Fibroblast of lung (primary cell): ENCODE measurements around the gene CUBN. TPM values are rescaled to one million over a fixed set of nuclear protein-coding genes. Genes with fewer than 3 reads are reported as not detected.

Experiments used
- DNase-seq, 2 donors: peaks; one replicate each; pipeline versions ENCODE4 v3.0.0 to v3.0.0-alpha.2; 2010; ENCODE audit warnings: low read depth in 2 of 2
- H2AFZ ChIP-seq: 2 replicates; pipeline ENCODE4 v1.5.1; 2012; ENCODE audit warnings: low read length, control low read depth, inconsistent platforms
- H3K27ac ChIP-seq: 2 replicates; pipeline ENCODE4 v1.5.1; 2011; ENCODE audit warnings: low read length, control low read depth; ENCODE audit not compliant: insufficient read depth
- H3K27me3 ChIP-seq: 2 replicates; pipeline ENCODE4 v1.5.1; 2011; ENCODE audit warnings: mild to moderate bottlenecking, low read length; ENCODE audit not compliant: control insufficient read depth, insufficient read depth
- H3K36me3 ChIP-seq: 2 replicates; pipeline ENCODE4 v1.5.1; 2011; ENCODE audit warnings: low read length; ENCODE audit not compliant: control insufficient read depth, insufficient read depth
- H3K4me1 ChIP-seq: 2 replicates; pipeline ENCODE4 v1.5.1; 2011; ENCODE audit warnings: low read length; ENCODE audit not compliant: control insufficient read depth, insufficient read depth; ENCODE audit errors: extremely low read depth
- H3K4me2 ChIP-seq: 2 replicates; pipeline ENCODE4 v1.5.1; 2011; ENCODE audit warnings: low read length, control low read depth; ENCODE audit not compliant: insufficient read depth; ENCODE audit errors: extremely low read depth
- H3K4me3 ChIP-seq, 4 experiments: fragments of 200-600 bp in 1 of 4; sonication (generic) in 1 of 4; replicated peaks in 1 of 4; 2 replicates each; pipeline ENCODE4 v1.5.1; 2011 to 2016; ENCODE audit warnings: low read length in 4 of 4, low read depth in 3 of 4, mild to moderate bottlenecking in 3 of 4, control low read depth in 2 of 4, inconsistent platforms in 1 of 4, mixed read lengths in 1 of 4; ENCODE audit not compliant: insufficient read depth in 1 of 4; ENCODE audit errors: control extremely low read depth in 1 of 4
- H3K79me2 ChIP-seq: 2 replicates; pipeline ENCODE4 v1.5.1; 2012; ENCODE audit warnings: mild to moderate bottlenecking, low read length, inconsistent platforms; ENCODE audit not compliant: control insufficient read depth, insufficient read depth
- H3K9ac ChIP-seq: 2 replicates; pipeline ENCODE4 v1.5.1; 2011; ENCODE audit warnings: mild to moderate bottlenecking, low read length, control low read depth; ENCODE audit not compliant: insufficient read depth
- H3K9me3 ChIP-seq: 2 replicates; pipeline ENCODE4 v1.5.1; 2012; ENCODE audit warnings: low read depth, low read length; ENCODE audit not compliant: control insufficient read depth, insufficient read depth
- H4K20me1 ChIP-seq: 2 replicates; pipeline ENCODE4 v1.5.1; 2011; ENCODE audit warnings: low read length; ENCODE audit not compliant: control insufficient read depth, insufficient read depth; ENCODE audit errors: extremely low read depth
- CTCF ChIP-seq, 2 donors: IDR thresholded peaks in 1 of 2; conservative IDR thresholded peaks in 1 of 2; 1 replicate in 1 of 2; 2 replicates in 1 of 2; pipeline ENCODE4 v1.5.1; 2011 to 2012; ENCODE audit warnings: low read length in 2 of 2, control low read depth in 1 of 2, inconsistent platforms in 1 of 2, low read depth in 1 of 2, mild to moderate bottlenecking in 1 of 2
- EZH2 ChIP-seq: IDR thresholded peaks from 2 replicates; pipeline ENCODE4 v1.5.1; 2012; ENCODE audit warnings: low read length, control low read depth, mild to moderate bottlenecking; ENCODE audit errors: missing control alignments
- polyA plus RNA-seq, 2 donors: library from polyadenylated mRNA; depleted of rRNA in 1 of 2; stranded (reverse) in 1 of 2; unstranded in 1 of 2; fragments of >200 nt; gene quantifications; 2 replicates each; pipeline ENCODE4 v1.2.1, GENCODE V29; 2011 to 2012; ENCODE audit warnings: missing spikeins in 1 of 2
- total RNA-seq: library from RNA; depleted of rRNA; stranded (reverse); fragments of >200 nt; gene quantifications from 2 replicates; pipeline ENCODE4 v1.2.1, GENCODE V29; 2014

CUBN gene
- total and polyA plus RNA-seq, 2 donors (not counting 1 experiment from before 2014, with no cell fraction given), result 1.3 to 1.5 TPM

GRCh38 chr10:17166699-17167098 is 37.1 kb upstream of the CUBN start:
- Histone ChIP-seq H3K9ac (no peak overlapping the region), H4K20me1 (no peaks in the 10 kb centered on the region)
- no peak for TF ChIP-seq CTCF (conservative IDR thresholded peaks at IDR 0.05 in 1 of 2, IDR thresholded peaks at IDR 0.05 in 1 of 2; ENCODE audit: low read depth in 1 of 2, low read length in 2 of 2)
- TF ChIP-seq EZH2, result no peak

DNA sequence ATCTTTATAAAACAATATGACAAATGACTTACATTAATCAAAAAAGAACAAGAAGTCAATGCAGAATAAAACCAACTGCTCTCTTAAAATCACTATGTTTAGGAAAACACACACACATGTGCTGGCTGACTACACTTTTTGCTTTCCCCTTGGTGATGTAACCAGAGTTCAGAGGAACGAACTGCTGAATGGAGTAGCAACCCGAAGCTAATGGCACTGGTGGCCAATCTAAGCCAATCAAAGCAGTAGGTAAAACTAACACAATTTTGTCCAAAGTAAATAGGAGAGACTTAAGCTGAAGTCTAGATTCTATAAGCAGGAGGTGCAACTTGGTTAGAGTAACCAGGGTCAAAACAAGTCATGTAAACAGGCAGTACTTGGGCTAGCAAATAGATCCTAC is 33.2 kb upstream of the CUBN start:
- Histone ChIP-seq H3K4me2 (no peak overlapping the region), H3K4me1 (no peaks in the 10 kb centered on the region), H3K9ac (no peak overlapping the region), H2AFZ (no peak overlapping the region), H3K27me3 (no peaks in the 10 kb centered on the region), H3K9me3 (no peaks in the 10 kb centered on the region), H3K27ac (no peak overlapping the region), H3K36me3 (peaks cover 2% of the 10 kb centered on the region), H4K20me1 (no peaks in the 10 kb centered on the region), H3K4me3 (no peak overlapping the region), H3K79me2 (no peaks in the 10 kb centered on the region)
- no peak for DNase-seq
- no peak for TF ChIP-seq EZH2
- TF ChIP-seq CTCF (conservative IDR thresholded peaks at IDR 0.05 in 1 of 2, IDR thresholded peaks at IDR 0.05 in 1 of 2; ENCODE audit: low read depth in 1 of 2, low read length in 2 of 2), result no peak

More at GRCh38 chr10:17166699-17167098, 37.1 kb upstream of the CUBN start:
- no peak overlapping the region for H3K4me3 ChIP-seq
- H3K4me2 ChIP-seq, result no peak overlapping the region
- no peaks in the 10 kb centered on the region for H3K27me3 ChIP-seq
- no peak overlapping the region for H2AFZ ChIP-seq
- no peak overlapping the region for H3K27ac ChIP-seq
- no peaks in the 10 kb centered on the region for H3K79me2 ChIP-seq
- DNase-seq, result no peak
- H3K4me1 ChIP-seq, result no peaks in the 10 kb centered on the region
- H3K9me3 ChIP-seq, result no peaks in the 10 kb centered on the region
- H3K36me3 ChIP-seq, result peaks cover 2% of the 10 kb centered on the region

DNA sequence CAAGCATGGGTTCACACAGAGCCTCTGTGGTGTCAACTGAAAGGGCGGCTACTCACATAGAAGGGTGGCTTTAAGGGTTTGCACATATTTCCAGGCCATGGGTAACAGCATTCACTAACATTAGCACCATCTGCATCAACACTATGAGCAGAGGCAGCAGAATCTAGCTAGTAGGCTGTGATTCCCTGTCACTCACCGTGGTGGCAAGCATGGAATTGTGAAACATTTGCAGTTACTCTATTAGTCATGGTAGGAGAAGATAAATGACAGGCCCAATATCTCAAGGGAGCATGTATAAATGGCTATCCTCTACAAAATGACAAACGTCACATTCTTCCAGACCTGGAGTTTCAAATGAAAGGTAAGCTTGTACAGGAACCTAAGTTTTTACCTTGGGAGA is 32.2 kb upstream of the CUBN start:
- H3K9ac ChIP-seq, result no peak overlapping the region
- H3K27me3 ChIP-seq, result no peaks in the 10 kb centered on the region
- H3K9me3 ChIP-seq, result no peaks in the 10 kb centered on the region
- DNase-seq, result no peak
- no peaks in the 10 kb centered on the region for H4K20me1 ChIP-seq
- no peak overlapping the region for H2AFZ ChIP-seq
- no peak overlapping the region for H3K4me2 ChIP-seq
- H3K4me3 ChIP-seq, result no peak overlapping the region
- peaks cover 2% of the 10 kb centered on the region for H3K36me3 ChIP-seq
- no peaks in the 10 kb centered on the region for H3K79me2 ChIP-seq
- no peak overlapping the region for H3K27ac ChIP-seq
- TF ChIP-seq CTCF (conservative IDR thresholded peaks at IDR 0.05 in 1 of 2, IDR thresholded peaks at IDR 0.05 in 1 of 2; ENCODE audit: low read depth in 1 of 2, low read length in 2 of 2) (no peak), EZH2 (no peak)
- no peaks in the 10 kb centered on the region for H3K4me1 ChIP-seq
